ENCODE results near the gene RD3L.
"Not testable (repeated sequence)": the region's sequence is repeated elsewhere in the genome, so short reads cannot be mapped to it uniquely, and the experiment has no call there.

RD3L gene

DNA sequence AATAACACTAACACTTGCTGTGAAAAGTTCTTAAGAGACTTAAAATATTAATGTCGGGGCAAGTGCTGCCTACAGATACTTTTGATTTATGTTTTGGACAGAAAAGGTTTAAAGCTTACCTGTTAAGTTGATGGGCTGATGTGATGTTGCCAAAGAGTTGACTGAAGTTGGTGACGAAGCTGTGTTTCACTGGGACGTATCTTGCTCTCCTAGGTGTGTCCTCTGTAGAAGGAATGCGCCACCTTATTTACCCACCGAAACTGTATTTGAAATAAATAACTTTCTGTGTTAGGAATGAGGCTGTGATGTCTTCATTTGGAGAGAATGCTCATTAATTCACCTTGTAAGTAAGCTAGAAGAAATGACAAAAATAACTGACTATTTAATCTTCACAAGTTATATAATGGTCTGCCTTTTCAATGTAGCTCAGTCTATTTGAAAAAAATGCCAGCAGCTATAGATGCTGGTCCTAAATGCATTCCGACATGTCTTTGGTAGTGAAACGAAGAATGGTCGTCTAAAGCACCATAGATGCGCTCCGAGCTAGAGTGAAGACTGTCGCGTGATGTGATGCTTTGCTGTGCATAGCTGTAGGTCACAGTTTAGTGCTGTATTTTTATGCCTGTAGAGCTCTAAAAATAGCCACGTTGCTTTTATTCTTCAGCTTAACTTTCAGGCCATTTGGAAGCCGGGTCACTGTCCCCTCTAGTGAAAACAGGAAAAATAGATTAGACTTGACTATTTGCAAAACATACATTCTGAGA lies at the start of gene RD3L:
Gene RD3L, minus strand, starts transcription at position 557 of the 764 bp plus-strand sequence. CDS start 834 bp downstream, outside the sequence.
- no peak within 1 kb of the TSS for H3K9ac ChIP-seq (ENCODE audit: low read depth, low read length)
- H3K4me1 ChIP-seq (ENCODE audit: insufficient read depth, low read length): no peaks in the 10 kb centered on the region
- H3K36me3 ChIP-seq (ENCODE audit: insufficient read depth, low read length): no peaks in the 10 kb centered on the region
- H3K9me3 ChIP-seq (ENCODE audit: control insufficient read depth, insufficient read depth, low read length): no peaks in the 10 kb centered on the region

- no peak overlapping the region for H3K9ac ChIP-seq (ENCODE audit: low read depth, low read length)
- peaks cover 17% of the 10 kb centered on the region; the same call in 1 of the 2 replicates for H3K9me3 ChIP-seq (ENCODE audit: control insufficient read depth, insufficient read depth, low read length)
- peaks cover under 1% of the 10 kb centered on the region; the same call in 1 of the 2 replicates for H3K4me1 ChIP-seq (ENCODE audit: insufficient read depth, low read length)
- no peaks in the 10 kb centered on the region for H3K36me3 ChIP-seq (ENCODE audit: insufficient read depth, low read length)
Observed at GRCh38 chr14:103989964-103990363, 47.6 kb upstream of the RD3L start.

- Histone ChIP-seq H3K36me3 (ENCODE audit: insufficient read depth, low read length) (no peaks in the 10 kb centered on the region), H3K9ac (ENCODE audit: low read depth, low read length) (no peak overlapping the region), H3K4me1 (ENCODE audit: insufficient read depth, low read length) (no peaks in the 10 kb centered on the region), H3K9me3 (ENCODE audit: control insufficient read depth, insufficient read depth, low read length) (peaks cover 17% of the 10 kb centered on the region; the same call in 1 of the 2 replicates)
Observed at GRCh38 chr14:103989034-103989433, 46.7 kb upstream of the RD3L start.

- Histone ChIP-seq H3K36me3 (ENCODE audit: insufficient read depth, low read length) (no peaks in the 10 kb centered on the region), H3K9me3 (ENCODE audit: control insufficient read depth, insufficient read depth, low read length) (peaks cover 13% of the 10 kb centered on the region; the same call in 1 of the 2 replicates), H3K4me1 (ENCODE audit: insufficient read depth, low read length) (no peaks in the 10 kb centered on the region), H3K9ac (ENCODE audit: low read depth, low read length) (no peak overlapping the region)
Observed at GRCh38 chr14:103984196-103984595, 41.9 kb upstream of the RD3L start.

DNA sequence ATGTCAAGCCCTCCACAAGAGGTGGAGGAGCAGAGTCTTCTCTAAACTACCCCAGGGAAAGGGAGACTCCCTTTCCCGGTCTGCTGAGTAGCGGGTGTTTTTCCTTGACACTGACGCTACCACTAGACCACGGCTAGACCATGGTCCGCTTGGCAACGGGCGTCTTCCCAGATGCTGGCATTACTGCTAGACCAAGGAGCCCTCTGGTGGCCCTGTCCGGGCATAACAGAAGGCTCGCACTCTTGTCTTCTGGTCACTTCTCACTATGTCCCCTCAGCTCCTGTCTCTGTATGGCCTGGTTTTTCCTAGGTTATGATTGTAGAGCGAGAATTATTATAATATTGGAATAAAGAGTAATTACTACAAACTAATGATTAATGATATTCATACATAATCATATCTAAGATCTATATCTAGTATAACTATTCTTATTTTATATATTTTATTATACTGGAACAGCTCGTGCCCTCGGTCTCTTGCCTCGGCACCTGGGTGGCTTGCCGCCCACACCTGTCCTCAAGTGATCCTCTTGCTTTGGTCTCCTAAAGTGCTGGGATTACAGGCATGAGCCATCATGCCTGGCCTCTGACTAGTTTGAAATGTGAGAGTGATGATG lies 38.4 kb upstream of the RD3L start:
- H3K9me3 ChIP-seq (ENCODE audit: control insufficient read depth, insufficient read depth, low read length); H3K36me3 ChIP-seq (ENCODE audit: insufficient read depth, low read length); H3K4me1 ChIP-seq (ENCODE audit: insufficient read depth, low read length); H3K9ac ChIP-seq (ENCODE audit: low read depth, low read length): not testable (repeated sequence)

DNA sequence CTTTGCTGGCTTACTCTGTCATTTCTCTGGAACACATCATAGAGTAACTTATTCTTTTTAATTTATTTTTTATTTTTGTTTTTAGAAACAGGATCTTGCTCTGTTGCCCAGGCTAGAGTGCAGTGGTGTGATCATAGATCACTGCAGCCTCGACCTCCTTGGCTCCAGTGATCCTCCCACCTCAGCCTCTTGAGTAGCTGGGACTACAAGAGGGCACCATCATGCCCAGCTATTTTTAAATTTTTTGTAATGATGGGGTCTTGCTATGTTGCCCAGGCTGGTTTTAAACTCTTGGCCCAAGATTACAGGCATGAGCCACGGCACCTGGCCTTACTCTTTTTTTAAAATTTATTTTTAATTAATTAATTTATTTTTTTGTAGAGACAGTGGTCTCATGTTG lies 32.2 kb upstream of the RD3L start:
- Histone ChIP-seq H3K4me1 (ENCODE audit: insufficient read depth, low read length) (no peaks in the 10 kb centered on the region), H3K36me3 (ENCODE audit: insufficient read depth, low read length) (no peaks in the 10 kb centered on the region), H3K9me3 (ENCODE audit: control insufficient read depth, insufficient read depth, low read length) (no peaks in the 10 kb centered on the region)

DNA sequence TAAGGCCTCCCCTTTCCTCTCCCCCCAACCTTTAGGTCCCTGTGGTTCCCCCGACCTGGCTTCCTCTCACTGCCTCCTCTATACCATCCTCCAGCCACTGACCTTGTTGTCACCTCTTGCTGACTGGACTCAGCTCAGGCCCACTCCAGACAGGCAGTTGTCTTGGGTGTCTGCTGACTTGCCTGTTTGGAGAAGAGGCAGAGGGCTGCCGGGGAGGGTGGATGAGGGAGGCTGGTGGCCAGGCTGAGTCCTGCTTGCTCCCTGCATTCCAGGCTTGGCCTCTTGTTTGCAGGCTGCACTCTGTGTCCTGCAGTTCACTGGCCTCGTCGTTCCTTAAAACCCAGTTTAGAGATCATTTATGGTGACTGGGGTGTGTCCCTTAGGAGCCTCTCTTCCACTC lies 31.0 kb upstream of the RD3L start:
- H3K9me3 ChIP-seq (ENCODE audit: control insufficient read depth, insufficient read depth, low read length): no peaks in the 10 kb centered on the region
- H3K9ac ChIP-seq (ENCODE audit: low read depth, low read length): no peak overlapping the region

More for the DNA sequence above, 32.2 kb upstream of the RD3L start:
- H3K9ac ChIP-seq (ENCODE audit: low read depth, low read length): no peak overlapping the region

GRCh38 chr14:103969961-103970360 lies 27.6 kb upstream of the RD3L start:
- Histone ChIP-seq H3K4me1 (ENCODE audit: insufficient read depth, low read length) (no peaks in the 10 kb centered on the region), H3K9ac (ENCODE audit: low read depth, low read length) (no peak overlapping the region), H3K9me3 (ENCODE audit: control insufficient read depth, insufficient read depth, low read length) (no peaks in the 10 kb centered on the region), H3K36me3 (ENCODE audit: insufficient read depth, low read length) (no peaks in the 10 kb centered on the region)

More for the DNA sequence above, 31.0 kb upstream of the RD3L start:
- no peaks in the 10 kb centered on the region for H3K36me3 ChIP-seq (ENCODE audit: insufficient read depth, low read length)
- no peaks in the 10 kb centered on the region for H3K4me1 ChIP-seq (ENCODE audit: insufficient read depth, low read length)

- Histone ChIP-seq H3K9me3 (ENCODE audit: control insufficient read depth, insufficient read depth, low read length) (no peaks in the 10 kb centered on the region), H3K9ac (ENCODE audit: low read depth, low read length) (no peak overlapping the region), H3K4me1 (ENCODE audit: insufficient read depth, low read length) (no peaks in the 10 kb centered on the region), H3K36me3 (ENCODE audit: insufficient read depth, low read length) (no peaks in the 10 kb centered on the region)
Observed at GRCh38 chr14:103966631-103967030, 24.3 kb upstream of the RD3L start.

- Histone ChIP-seq H3K36me3 (ENCODE audit: insufficient read depth, low read length) (no peaks in the 10 kb centered on the region), H3K4me1 (ENCODE audit: insufficient read depth, low read length) (no peaks in the 10 kb centered on the region)
Observed at GRCh38 chr14:103961928-103962578, 19.7 kb upstream of the RD3L start.

DNA sequence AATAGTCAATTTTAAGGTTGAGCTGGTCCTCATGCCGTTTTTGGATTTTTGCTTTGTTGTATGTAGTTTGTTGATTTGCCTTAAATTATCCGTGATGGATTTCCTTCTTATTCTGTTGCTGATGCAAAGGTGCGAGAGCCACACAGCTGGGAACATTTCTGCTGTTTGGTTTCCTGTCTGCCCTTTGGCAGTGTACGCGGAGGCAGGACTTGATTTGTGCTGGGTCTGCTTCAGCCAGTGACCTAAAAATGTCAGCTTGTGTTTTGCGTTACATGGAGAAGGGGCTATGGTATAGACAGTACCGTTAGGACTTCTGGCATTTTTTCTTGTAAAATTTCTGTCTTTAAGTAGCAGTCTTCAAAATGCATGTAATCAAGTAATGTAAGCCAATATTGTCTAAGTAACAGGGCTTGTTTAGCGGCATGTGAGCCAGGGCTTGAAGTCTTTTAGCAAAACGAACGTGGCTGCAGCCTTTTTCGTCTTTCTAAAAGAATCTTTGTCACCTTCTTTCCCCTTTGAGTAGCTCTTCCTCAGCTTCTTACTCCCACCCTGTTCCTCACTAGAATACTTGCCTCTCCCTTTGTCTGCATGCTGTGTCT lies 18.2 kb upstream of the RD3L start:
- H3K9me3 ChIP-seq (ENCODE audit: control insufficient read depth, insufficient read depth, low read length): no peaks in the 10 kb centered on the region
- H3K36me3 ChIP-seq (ENCODE audit: insufficient read depth, low read length): no peaks in the 10 kb centered on the region
- H3K9ac ChIP-seq (ENCODE audit: low read depth, low read length): no peak overlapping the region

More at GRCh38 chr14:103961928-103962578, 19.7 kb upstream of the RD3L start:
- H3K9me3 ChIP-seq (ENCODE audit: control insufficient read depth, insufficient read depth, low read length): no peaks in the 10 kb centered on the region
- no peak overlapping the region for H3K9ac ChIP-seq (ENCODE audit: low read depth, low read length)

DNA sequence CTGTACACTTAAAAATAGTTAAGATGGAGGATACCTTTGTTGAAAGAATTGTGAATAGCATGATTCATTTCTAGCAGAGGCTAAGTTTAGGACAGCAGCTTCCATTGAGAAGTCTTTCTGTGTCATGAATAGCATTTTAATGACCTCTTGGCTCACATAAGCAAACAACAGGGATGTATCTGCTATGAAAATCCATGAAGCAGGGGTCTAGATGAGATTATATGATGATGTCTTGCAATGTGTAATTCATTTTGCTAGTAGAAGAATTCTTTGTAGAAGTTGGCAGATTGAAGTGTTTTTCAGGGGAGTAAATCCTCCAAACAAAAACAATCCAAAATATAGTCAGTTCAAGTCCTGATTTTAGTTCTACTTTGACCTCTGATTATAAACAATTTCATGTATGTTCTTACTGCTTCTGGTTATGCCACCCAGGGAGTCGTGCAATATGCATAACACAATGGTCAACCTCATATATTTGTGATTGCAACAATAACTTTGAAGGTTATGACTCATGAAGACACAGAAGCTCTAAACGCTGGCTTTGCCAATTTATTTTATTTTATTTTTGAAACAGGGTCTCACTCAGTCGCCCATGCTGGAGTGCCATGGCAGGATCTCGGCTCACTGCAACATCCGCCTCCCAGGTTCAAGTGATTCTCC lies 6.9 kb upstream of the RD3L start:
- no peaks in the 10 kb centered on the region for H3K4me1 ChIP-seq (ENCODE audit: insufficient read depth, low read length)
- no peaks in the 10 kb centered on the region for H3K36me3 ChIP-seq (ENCODE audit: insufficient read depth, low read length)
- H3K9ac ChIP-seq (ENCODE audit: low read depth, low read length): no peak overlapping the region
- no peaks in the 10 kb centered on the region for H3K9me3 ChIP-seq (ENCODE audit: control insufficient read depth, insufficient read depth, low read length)

More for the DNA sequence above, 18.2 kb upstream of the RD3L start:
- no peaks in the 10 kb centered on the region for H3K4me1 ChIP-seq (ENCODE audit: insufficient read depth, low read length)

GRCh38 chr14:103948442-103948841 lies 6.1 kb upstream of the RD3L start:
- Histone ChIP-seq H3K4me1 (ENCODE audit: insufficient read depth, low read length) (no peaks in the 10 kb centered on the region), H3K9me3 (ENCODE audit: control insufficient read depth, insufficient read depth, low read length) (no peaks in the 10 kb centered on the region), H3K36me3 (ENCODE audit: insufficient read depth, low read length) (no peaks in the 10 kb centered on the region), H3K9ac (ENCODE audit: low read depth, low read length) (no peak overlapping the region)

DNA sequence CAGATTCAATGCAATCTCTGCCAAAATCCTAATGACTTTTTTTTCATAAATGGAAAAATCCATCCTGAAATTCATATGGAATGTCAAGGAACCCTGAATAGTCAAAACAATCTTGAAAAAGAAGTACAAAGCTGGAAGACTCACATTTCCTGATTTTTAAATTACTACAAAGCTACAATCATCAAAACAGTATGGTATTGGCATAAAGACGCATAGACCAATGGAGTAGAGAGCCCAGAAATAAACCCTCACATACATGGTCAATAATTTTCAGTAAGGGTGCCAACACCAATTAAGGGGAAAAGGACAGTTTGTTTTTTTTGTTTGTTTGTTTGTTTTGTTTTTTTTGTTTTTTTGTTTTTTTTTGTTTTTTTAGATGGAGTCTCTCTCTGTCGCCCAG lies 4.6 kb upstream of the RD3L start:
- H3K9me3 ChIP-seq (ENCODE audit: control insufficient read depth, insufficient read depth, low read length): no peaks in the 10 kb centered on the region
- no peak overlapping the region for H3K9ac ChIP-seq (ENCODE audit: low read depth, low read length)
- H3K36me3 ChIP-seq (ENCODE audit: insufficient read depth, low read length): no peaks in the 10 kb centered on the region
- H3K4me1 ChIP-seq (ENCODE audit: insufficient read depth, low read length): no peaks in the 10 kb centered on the region
